GM21367 (cell line): ENCODE measurements around the gene SPEM2.

Source experiments
- ATAC-seq: cut with Tn5 transposase; IDR thresholded peaks from one replicate; pipeline ENCODE4 v1.9.1; 2021; ENCODE audit not compliant: unreplicated experiment

Gene SPEM2

DNA sequence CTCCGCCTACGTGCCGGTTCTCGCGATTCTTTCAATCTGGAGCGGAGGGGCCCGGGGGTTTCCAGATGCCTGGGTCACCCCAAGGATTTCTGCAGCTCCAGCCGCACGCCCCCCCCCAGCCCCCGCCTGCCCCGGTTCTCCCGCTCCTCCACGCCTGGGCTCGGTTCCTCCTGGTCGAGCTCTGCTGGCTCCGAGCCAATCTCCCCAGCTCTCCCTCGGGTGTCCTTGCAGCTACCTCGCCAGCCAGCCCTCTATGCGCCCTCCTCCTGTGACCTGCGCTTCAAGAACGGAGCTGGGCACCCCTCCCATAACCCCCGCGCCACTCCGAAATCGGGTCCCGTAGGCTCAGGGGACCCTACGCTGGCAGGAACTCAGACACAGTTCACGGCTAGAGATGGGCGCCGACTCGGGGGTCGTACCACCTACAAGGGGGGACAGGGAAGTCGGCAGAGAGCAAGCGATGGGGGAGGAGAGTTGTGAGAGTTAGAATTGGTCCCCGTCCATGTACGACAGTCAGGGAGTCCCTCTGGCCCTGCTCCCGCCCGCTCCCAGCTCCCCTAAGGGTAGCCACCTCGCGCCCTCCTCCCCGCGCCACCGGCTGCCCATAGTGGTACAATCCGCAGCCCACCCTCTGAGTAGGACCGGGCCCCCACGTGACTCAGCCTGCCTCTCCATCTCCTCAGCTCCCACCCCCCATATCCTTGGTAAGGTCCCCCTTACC lies 14.9 kb downstream of the SPEM2 start:
- no peak for ATAC-seq

GRCh38 chr17:7440834-7441195 lies 15.4 kb downstream of the SPEM2 start:
- no peak for ATAC-seq

- ATAC-seq, result no peak
Measured at GRCh38 chr17:7441266-7441665, 15.8 kb downstream of the SPEM2 start.

- ATAC-seq, result no peak
Measured at GRCh38 chr17:7442142-7442541, 16.7 kb downstream of the SPEM2 start.

- ATAC-seq, result no peak
Measured at GRCh38 chr17:7443499-7444485, 18.4 kb downstream of the SPEM2 start.

GRCh38 chr17:7444682-7445618 lies 19.5 kb downstream of the SPEM2 start, which contains the start of gene CHRNB1:
CHRNB1 (plus strand) TSS chr17:7445061; CDS start chr17:7445128, 67 bp downstream.
- ATAC-seq, result no peak

GRCh38 chr17:7445619-7445968 lies 20.2 kb downstream of the SPEM2 start:
- no peak for ATAC-seq

GRCh38 chr17:7448461-7448860 lies 23.0 kb downstream of the SPEM2 start:
- no peak for ATAC-seq

- ATAC-seq, result no peak
Measured at GRCh38 chr17:7459961-7460545, 34.6 kb downstream of the SPEM2 start.

DNA sequence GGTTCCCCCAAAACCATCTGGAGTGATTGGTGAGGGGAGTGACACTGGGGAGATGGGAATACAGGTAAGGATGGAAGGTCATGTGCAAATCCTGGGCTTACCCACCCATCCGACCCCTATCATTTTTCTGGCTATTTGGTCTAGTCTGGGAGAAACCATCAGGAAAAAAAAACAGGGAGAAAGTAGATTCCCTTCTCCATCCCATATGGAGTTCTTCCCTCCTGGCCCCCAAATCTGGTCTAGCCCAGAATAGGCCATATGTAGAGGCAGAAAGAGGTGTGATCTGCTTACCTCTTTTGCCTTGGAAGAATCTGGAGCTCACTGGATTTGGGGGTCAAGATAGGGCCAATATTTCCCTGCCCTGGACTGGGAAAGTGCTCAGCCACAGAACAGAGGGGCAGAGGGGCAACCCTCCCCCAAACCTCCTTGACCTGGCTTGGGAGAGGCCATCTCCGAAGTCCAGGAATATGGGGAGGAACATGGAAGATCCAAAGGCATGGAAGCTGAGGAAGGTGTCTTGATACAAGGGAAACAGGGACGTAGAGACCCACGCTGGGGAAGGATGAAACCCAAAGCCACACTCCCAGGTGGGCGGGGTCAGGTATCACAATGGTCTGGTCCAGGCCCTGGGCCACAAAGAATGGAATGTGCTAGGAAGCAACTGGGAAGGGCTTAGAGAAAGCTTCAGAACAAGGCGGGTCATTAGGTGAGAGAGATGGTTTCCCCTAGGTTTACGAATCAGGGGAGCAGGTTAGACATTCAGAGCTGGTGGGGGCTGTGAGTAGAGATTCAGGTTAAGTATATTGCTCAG lies 35.6 kb downstream of the SPEM2 start:
- no peak for ATAC-seq

DNA sequence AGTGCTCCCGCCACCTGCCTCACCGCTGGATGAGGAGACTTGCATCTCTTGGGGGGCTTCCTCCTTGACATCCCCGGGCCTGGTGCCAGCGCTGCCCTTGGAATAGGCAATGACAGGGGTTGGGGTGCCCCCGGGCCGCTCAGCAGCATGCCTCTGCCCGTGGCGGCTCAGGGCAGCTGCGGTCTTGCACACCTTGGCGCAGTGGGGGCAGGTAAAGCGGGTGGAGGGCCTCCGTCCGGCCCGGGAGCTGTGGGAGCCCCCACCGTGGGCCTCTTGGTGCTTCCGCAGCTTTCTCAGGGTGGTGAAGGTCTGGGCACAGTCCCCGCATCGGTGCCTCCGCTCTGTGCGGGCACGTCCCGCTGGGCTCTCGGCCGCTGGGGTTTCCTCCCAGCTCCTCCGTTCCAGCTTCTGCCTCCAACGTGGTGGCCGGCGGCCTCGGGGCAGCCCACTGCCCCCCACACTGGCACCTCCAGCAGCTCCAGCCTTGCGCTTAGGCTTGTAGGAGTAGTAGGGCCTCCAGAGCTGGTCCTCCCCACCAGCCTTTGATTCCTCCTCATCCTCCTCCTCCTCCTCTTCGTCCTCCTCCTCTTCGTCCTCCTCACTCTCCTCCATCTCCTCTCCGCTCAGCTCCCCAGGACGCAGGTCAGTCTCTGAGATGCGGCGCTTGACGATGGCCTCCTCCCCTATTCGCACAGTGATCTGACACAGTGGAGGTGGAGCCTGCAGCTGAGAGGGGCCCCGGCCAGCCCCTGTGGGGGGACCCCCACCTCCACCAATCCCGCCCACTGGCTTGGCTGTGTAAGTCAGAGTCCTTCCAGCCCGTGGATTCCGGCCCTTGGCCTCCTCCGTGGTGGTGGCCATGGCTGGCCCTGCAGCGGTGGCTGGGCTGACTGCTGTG lies 37.3 kb downstream of the SPEM2 start:
- ATAC-seq, result no peak

DNA sequence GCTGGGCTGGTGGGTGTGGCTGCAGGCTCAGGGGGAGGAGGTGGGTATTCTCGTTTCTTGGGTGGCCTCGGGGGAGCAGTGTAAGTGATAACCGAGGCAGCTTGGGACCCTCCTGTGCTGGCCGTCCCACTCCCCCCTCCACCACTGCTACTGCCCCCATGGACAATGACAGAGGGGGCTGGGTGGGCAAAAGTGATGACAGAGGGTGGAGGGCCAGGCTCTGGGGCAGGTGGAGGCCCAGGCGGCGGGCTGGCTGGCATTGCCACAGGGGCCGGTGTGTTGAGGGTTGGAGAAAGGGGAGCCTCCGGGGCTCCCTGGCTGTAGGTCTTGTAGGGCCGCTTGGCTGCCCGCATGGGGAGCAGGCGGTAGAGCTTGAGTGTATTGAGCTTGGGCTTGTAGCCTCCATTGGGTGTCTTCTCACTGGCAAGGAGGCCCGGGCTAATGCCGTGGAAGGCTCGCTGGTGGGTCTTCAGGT lies 38.0 kb downstream of the SPEM2 start:
- no peak for ATAC-seq

- no peak for ATAC-seq
Measured at GRCh38 chr17:7464081-7464480, 38.7 kb downstream of the SPEM2 start.

- no peak for ATAC-seq
Measured at GRCh38 chr17:7465597-7466275, 40.3 kb downstream of the SPEM2 start.

GRCh38 chr17:7466318-7466638 lies 40.9 kb downstream of the SPEM2 start:
- no peak for ATAC-seq

- no peak for ATAC-seq
Measured at GRCh38 chr17:7466639-7467341, 41.4 kb downstream of the SPEM2 start.

DNA sequence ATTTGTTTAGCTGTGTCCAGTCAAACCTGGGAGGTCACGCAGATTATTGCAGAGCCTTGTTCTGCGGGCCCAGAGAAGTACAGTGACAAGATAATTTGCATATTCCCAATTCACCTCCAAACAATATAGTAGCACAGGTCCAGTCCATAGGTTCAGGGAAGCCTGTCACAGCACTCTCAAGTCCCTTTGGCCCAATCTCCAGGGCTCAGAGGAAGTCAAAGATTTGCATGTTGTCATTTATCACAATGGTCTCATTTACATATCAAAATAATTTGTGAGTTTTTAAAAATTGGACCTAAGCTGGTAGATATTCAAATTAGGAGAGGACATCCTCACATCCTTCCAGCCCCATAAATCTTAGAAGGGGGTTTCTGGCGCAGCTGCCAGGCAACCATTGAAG lies 42.1 kb downstream of the SPEM2 start:
- no peak for ATAC-seq

GRCh38 chr17:7468290-7468689 lies 42.9 kb downstream of the SPEM2 start:
- ATAC-seq, result no peak
